KMS-11 (cell line): ENCODE data around the gene RALGPS1.

Source experiments
- H2AFZ ChIP-seq: fragments of 200-600 bp; sonication (generic); 2 replicates; pipeline ENCODE4 v1.6.1; 2016; ENCODE audit warnings: antibody characterized with exemption, mixed run types, low read depth
- H3K27ac ChIP-seq: fragments of 200-600 bp; sonication (generic); 2 replicates; pipeline ENCODE4 v1.6.1; 2016; ENCODE audit warnings: mild to moderate bottlenecking, mixed run types
- H3K27me3 ChIP-seq: fragments of 200-600 bp; sonication (generic); 2 replicates; pipeline ENCODE4 v1.6.1; 2017; ENCODE audit warnings: mild to moderate bottlenecking, low read depth, mixed run types, moderate library complexity; ENCODE audit not compliant: insufficient read depth
- H3K36me3 ChIP-seq: fragments of 200-600 bp; sonication (generic); 2 replicates; pipeline ENCODE4 v1.6.1; 2017; ENCODE audit warnings: mild to moderate bottlenecking, mixed run types; ENCODE audit not compliant: insufficient read depth
- H3K4me1 ChIP-seq: fragments of 200-600 bp; sonication (generic); 2 replicates; pipeline ENCODE4 v1.6.1; 2016; ENCODE audit warnings: mild to moderate bottlenecking, low read depth, mixed run types; ENCODE audit not compliant: poor library complexity, severe bottlenecking
- H3K4me2 ChIP-seq: fragments of 200-600 bp; sonication (generic); 2 replicates; pipeline ENCODE4 v1.7.0; 2016; ENCODE audit warnings: mild to moderate bottlenecking, mixed run types
- H3K4me3 ChIP-seq: fragments of 200-600 bp; sonication (generic); IDR thresholded peaks from 2 replicates; pipeline ENCODE4 v1.6.1; 2017; ENCODE audit warnings: low read depth, low read length, mixed read lengths; ENCODE audit not compliant: insufficient read depth
- H3K79me2 ChIP-seq: fragments of 200-600 bp; sonication (generic); 2 replicates; pipeline ENCODE4 v1.6.1; 2016; ENCODE audit warnings: low read depth, mixed run types; ENCODE audit not compliant: insufficient read depth
- H3K9ac ChIP-seq: fragments of 200-600 bp; sonication (generic); 2 replicates; pipeline ENCODE4 v1.6.1; 2016; ENCODE audit warnings: mild to moderate bottlenecking, mixed run types
- H4K20me1 ChIP-seq: fragments of 200-600 bp; sonication (generic); 2 replicates; pipeline ENCODE4 v1.6.1; 2016; ENCODE audit warnings: mild to moderate bottlenecking, mixed run types; ENCODE audit not compliant: insufficient read depth
- CTCF ChIP-seq: fragments of 200-600 bp; sonication (generic); conservative IDR thresholded peaks from 2 replicates; pipeline ENCODE4 v1.6.1; 2017; ENCODE audit warnings: low read depth, mild to moderate bottlenecking, antibody characterized with exemption, low read length, moderate library complexity, mixed read lengths

The RALGPS1 gene

GRCh38 chr9:127193483-127193882 is 278.9 kb downstream of the RALGPS1 start:
- peaks cover 16% of the 10 kb centered on the region for H3K4me1 ChIP-seq
- H3K4me3 ChIP-seq = no peak overlapping the region
- no peak overlapping the region for H3K4me2 ChIP-seq
- H3K36me3 ChIP-seq = no peaks in the 10 kb centered on the region
- H3K9ac ChIP-seq = no peak overlapping the region
- TF ChIP-seq CTCF = no peak
- no peaks in the 10 kb centered on the region for H3K27me3 ChIP-seq
- no peak overlapping the region for H3K27ac ChIP-seq
- no peak overlapping the region for H2AFZ ChIP-seq
- no peaks in the 10 kb centered on the region for H3K79me2 ChIP-seq
- H4K20me1 ChIP-seq = no peaks in the 10 kb centered on the region

GRCh38 chr9:127194881-127195713 is 280.5 kb downstream of the RALGPS1 start:
- Histone ChIP-seq H4K20me1 (no peaks in the 10 kb centered on the region), H3K79me2 (no peaks in the 10 kb centered on the region), H3K27ac (no peak overlapping the region), H3K4me2 (no peak overlapping the region), H3K9ac (no peak overlapping the region), H3K36me3 (no peaks in the 10 kb centered on the region), H3K27me3 (no peaks in the 10 kb centered on the region), H3K4me3 (no peak overlapping the region), H2AFZ (no peak overlapping the region), H3K4me1 (peaks cover 22% of the 10 kb centered on the region)
- no peak for TF ChIP-seq CTCF

- no peak overlapping the region for H3K4me2 ChIP-seq
- H3K9ac ChIP-seq = no peak overlapping the region
- peaks cover 22% of the 10 kb centered on the region for H3K4me1 ChIP-seq
- no peaks in the 10 kb centered on the region for H4K20me1 ChIP-seq
- H3K27ac ChIP-seq = no peak overlapping the region
- TF ChIP-seq CTCF = no peak
- H3K36me3 ChIP-seq = no peaks in the 10 kb centered on the region
- no peaks in the 10 kb centered on the region for H3K79me2 ChIP-seq
- H3K4me3 ChIP-seq = no peak overlapping the region
- no peaks in the 10 kb centered on the region for H3K27me3 ChIP-seq
- H2AFZ ChIP-seq = no peak overlapping the region
Observed at GRCh38 chr9:127195976-127196825, 281.6 kb downstream of the RALGPS1 start.

GRCh38 chr9:127196826-127197145 is 282.2 kb downstream of the RALGPS1 start:
- no peak for TF ChIP-seq CTCF
- Histone ChIP-seq H3K27ac (no peak overlapping the region), H3K4me3 (no peak overlapping the region), H4K20me1 (no peaks in the 10 kb centered on the region), H3K4me2 (no peak overlapping the region), H3K9ac (no peak overlapping the region), H3K36me3 (no peaks in the 10 kb centered on the region), H3K27me3 (no peaks in the 10 kb centered on the region), H2AFZ (no peak overlapping the region), H3K4me1 (peaks cover 22% of the 10 kb centered on the region), H3K79me2 (no peaks in the 10 kb centered on the region)
